Endometrial microvascular endothelial cells (primary cell): ENCODE measurements around the gene TAF7. TPM values are rescaled to one million over a fixed set of nuclear protein-coding genes. Genes with fewer than 3 reads are reported as not detected.
"Not testable (repeated sequence)": the region's sequence is repeated elsewhere in the genome, so short reads cannot be mapped to it uniquely, and the experiment has no call there.

Experiments used
- in situ Hi-C: cut with HindIII; loops from 2 replicates; pipeline ENCODE4 v1.10.0; 2017; ENCODE audit warnings: low sequenced_read_pairs, low pct_unique_long_range_greater_than_20kb; ENCODE audit errors: inconsistent ontology term
- total RNA-seq: library from RNA; depleted of rRNA; stranded (reverse); fragments of >200 nt; gene quantifications from one replicate; pipeline ENCODE4 v1.2.3, GENCODE V29; 2015; ENCODE audit errors: inconsistent ontology term

Gene TAF7, protein sequence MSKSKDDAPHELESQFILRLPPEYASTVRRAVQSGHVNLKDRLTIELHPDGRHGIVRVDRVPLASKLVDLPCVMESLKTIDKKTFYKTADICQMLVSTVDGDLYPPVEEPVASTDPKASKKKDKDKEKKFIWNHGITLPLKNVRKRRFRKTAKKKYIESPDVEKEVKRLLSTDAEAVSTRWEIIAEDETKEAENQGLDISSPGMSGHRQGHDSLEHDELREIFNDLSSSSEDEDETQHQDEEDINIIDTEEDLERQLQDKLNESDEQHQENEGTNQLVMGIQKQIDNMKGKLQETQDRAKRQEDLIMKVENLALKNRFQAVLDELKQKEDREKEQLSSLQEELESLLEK
- total RNA-seq: 45.0 TPM

- in situ Hi-C loops: no loop called here
These were observed at the start of gene TAF7 for GRCh38 chr5:141320225-141321169. TSS of gene TAF7 (minus strand) at chr5:141320784. CDS start at chr5:141320044, 740 bp downstream.

DNA sequence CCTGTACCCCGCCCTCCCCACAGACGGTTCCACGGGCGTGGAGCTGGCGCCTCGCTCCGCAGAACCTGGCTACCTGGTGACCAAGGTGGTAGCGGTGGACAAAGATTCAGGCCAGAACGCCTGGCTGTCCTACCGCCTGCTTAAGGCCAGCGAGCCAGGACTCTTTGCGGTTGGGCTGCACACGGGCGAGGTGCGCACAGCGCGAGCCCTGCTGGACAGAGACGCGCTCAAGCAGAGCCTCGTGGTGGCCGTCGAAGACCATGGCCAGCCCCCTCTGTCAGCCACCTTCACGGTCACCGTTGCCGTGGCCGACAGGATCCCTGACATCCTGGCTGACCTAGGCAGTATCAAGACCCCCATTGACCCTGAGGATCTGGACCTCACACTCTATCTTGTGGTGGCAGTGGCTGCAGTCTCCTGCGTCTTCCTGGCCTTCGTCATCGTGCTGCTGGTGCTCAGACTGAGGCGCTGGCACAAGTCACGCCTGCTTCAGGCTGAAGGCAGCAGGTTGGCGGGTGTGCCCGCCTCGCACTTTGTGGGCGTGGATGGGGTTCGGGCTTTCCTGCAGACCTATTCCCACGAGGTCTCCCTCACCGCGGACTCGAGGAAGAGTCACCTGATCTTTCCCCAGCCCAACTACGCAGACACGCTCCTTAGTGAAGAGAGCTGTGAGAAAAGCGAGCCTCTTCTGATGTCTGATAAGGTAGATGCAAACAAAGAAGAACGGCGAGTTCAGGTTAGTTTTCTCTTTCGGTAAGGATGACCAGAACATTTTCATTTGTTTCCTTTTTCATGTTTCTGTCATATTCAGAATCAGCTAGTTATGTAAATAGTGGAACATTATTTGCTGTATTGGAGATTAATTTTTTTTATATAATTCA lies 45.7 kb upstream of the TAF7 start:
- in situ Hi-C loops: no loop called here

DNA sequence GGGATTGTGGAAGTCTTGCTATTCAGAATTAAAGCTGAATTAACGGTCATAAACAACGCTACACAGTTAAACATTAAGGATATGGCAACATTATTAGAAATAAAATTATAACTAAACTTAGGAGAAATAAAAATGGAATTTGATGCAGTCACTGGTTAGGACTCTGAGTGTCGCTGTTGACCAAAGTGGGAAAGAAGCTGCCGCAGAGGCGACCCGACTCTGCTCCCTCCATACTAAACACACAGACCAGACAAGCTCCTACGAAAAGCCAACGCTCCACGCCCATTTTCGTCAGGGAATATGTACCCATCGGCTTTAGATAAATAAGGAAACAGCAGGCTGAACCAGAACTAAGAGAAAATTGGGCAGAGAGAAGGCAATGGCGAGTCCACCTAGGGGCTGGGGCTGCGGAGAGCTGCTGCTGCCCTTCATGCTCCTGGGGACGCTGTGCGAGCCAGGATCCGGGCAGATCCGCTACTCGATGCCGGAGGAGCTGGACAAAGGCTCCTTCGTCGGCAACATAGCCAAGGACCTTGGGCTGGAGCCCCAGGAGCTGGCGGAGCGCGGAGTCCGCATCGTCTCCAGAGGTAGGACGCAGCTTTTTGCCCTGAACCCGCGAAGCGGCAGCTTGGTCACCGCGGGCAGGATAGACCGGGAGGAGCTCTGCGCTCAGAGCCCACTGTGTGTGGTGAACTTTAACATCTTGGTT lies 43.5 kb upstream of the TAF7 start, which contains the start of gene PCDHGA5:
Gene PCDHGA5 (plus strand): TSS at position 211 of the 709 bp plus-strand sequence. CDS start 169 bp downstream, at position 380.
- in situ Hi-C loops: no loop called here

GRCh38 chr5:141362719-141363118 lies 42.1 kb upstream of the TAF7 start:
- in situ Hi-C loops: no loop called here

- in situ Hi-C loops: no loop called here
These were observed 40.1 kb upstream of the TAF7 start for GRCh38 chr5:141360685-141361084.

GRCh38 chr5:141359790-141360426 lies 39.3 kb upstream of the TAF7 start, which contains the start of gene PCDHGB2:
TSS of gene PCDHGB2 (plus strand) at chr5:141359994. CDS start at chr5:141360136, 142 bp downstream.
- in situ Hi-C loops: no loop called here

- in situ Hi-C loops: no loop called here
These were observed 36.4 kb upstream of the TAF7 start for GRCh38 chr5:141356950-141357349.

GRCh38 chr5:141356133-141356532 lies 35.5 kb upstream of the TAF7 start:
- in situ Hi-C loops: no loop called here

DNA sequence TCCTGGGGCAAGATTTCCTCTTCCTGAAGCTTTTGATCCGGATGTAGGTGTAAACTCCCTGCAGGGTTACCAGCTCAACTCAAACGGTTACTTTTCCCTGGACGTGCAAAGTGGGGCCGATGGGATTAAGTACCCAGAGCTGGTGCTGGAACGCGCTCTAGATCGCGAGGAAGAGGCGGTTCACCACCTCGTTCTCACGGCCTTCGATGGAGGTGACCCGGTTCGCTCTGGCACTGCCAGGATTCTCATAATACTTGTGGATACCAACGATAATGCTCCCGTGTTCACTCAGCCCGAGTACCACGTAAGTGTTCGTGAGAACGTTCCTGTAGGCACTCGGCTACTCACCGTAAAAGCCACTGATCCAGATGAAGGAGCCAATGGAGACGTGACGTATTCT lies 35.1 kb upstream of the TAF7 start:
- in situ Hi-C loops: no loop called here

- in situ Hi-C loops: no loop called here
These were observed 34.4 kb upstream of the TAF7 start, which contains the start of gene PCDHGA4 for GRCh38 chr5:141354900-141355469. TSS of gene PCDHGA4 (plus strand) at chr5:141355021. CDS start at chr5:141355108, 87 bp downstream.

DNA sequence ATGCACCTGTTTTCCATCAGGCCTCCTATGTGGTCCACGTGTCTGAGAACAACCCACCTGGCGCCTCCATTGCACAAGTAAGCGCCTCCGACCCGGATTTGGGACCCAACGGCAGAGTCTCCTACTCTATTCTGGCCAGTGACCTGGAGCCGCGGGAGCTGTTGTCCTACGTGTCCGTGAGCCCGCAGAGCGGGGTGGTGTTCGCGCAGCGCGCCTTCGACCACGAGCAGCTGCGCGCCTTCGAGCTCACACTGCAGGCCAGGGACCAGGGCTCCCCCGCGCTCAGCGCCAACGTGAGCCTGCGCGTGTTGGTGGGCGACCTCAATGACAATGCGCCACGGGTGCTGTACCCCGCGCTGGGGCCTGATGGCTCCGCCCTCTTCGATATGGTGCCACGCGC lies 31.0 kb upstream of the TAF7 start:
- in situ Hi-C loops: no loop called here

GRCh38 chr5:141349917-141350619 lies 29.5 kb upstream of the TAF7 start, which contains the start of gene PCDHGB1:
TSS of gene PCDHGB1 (plus strand) at chr5:141350099. CDS start at chr5:141350261, 162 bp downstream.
- in situ Hi-C loops: no loop called here

DNA sequence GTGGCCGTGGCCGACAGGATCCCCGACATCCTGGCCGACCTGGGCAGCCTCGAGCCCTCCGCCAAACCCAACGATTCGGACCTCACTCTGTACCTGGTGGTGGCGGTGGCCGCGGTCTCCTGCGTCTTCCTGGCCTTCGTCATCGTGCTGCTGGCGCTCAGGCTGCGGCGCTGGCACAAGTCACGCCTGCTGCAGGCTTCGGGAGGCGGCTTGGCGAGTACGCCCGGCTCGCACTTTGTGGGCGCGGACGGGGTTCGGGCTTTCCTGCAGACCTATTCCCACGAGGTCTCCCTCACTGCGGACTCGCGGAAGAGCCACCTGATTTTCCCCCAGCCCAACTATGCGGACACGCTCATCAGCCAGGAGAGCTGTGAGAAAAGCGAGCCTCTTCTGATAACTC lies 25.4 kb upstream of the TAF7 start:
- in situ Hi-C loops: not testable (repeated sequence)

GRCh38 chr5:141345327-141345726 lies 24.7 kb upstream of the TAF7 start:
- in situ Hi-C loops: no loop called here

- in situ Hi-C loops: no loop called here
These were observed 23.4 kb upstream of the TAF7 start for GRCh38 chr5:141343953-141344463.

- in situ Hi-C loops: no loop called here
These were observed 22.8 kb upstream of the TAF7 start, which contains the start of gene PCDHGA3 for GRCh38 chr5:141343242-141343952. TSS of gene PCDHGA3 (plus strand) at chr5:141343829. CDS start at chr5:141344034, 205 bp downstream.
